Measurements from ENCODE around the gene BOK.
"Not testable (repeated sequence)": the region's sequence is repeated elsewhere in the genome, so short reads cannot be mapped to it uniquely, and the experiment has no call there.

BOK gene

DNA sequence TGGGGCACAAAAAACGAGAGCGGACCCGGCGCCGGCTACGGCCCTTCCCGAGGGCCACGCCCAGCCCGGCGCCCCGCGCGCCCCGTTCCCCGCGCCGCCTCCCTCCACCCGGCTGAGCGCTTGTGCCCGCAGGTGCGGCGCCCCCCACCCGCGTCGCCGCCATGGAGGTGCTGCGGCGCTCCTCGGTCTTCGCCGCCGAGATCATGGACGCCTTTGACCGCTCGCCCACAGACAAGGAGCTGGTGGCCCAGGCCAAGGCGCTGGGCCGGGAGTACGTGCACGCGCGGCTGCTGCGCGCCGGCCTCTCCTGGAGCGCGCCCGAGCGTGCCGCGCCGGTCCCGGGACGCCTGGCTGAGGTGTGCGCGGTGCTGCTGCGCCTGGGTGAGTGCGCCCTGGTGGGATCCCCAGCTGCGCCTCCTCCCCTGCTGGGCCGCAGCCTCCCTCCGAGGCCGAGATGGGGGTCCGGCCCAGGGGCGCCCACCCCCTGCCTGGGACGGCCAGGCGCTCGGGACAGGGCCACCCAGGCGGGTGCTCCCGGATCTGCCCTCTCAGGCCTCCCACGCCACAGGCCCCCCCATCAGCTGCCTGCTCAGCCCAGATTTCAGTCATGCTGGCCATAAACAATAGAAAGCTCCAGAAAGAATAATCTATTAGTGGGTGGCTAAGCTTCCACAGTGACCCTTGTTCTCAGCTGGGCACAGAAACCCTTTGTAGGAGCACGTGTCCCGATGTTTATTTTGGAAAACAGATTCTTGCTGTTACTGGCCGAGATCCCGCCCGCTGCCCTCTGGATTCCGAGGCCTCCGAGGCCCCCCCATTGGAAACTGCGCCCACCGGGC is 997 bp downstream of the BOK start:
- DNase-seq (ENCODE audit: low spot score) = peak; percentile 89

DNA sequence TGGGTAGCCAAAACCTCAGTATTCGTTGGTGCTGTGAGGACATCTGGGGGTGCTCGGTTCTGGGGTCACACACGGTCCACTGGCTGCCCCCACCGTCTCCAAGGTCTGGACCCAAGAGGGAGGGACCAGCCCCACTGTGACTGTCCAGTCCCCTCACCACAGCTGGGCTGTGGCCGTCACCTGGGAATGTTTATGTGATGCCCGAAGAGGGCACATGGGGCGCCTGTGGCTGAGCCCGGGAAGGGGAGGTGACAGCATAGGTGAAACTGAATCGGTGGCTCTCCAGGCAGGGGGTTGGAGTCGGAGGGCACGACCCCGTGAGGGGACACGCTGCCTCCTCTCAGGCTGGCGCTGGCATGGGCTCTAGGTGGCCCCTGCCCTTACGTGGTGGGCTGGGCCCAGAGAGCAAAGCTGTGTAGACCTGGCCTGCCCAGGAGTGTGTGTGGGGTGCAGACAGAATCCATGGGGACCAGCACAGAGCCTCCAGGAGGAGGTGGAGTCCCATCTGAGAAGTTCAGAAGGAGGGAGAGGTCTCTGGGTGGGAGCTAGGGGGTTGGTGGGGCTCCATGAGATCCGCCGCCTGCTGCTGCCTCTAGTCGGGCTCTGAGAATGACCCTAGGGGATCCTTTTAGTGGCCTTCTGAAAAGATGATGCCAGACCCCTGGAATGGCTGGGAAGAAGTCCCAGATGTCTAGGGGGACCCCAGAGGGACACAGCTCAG is 1.8 kb downstream of the BOK start:
- DNase-seq (ENCODE audit: low spot score) = no peak

DNA sequence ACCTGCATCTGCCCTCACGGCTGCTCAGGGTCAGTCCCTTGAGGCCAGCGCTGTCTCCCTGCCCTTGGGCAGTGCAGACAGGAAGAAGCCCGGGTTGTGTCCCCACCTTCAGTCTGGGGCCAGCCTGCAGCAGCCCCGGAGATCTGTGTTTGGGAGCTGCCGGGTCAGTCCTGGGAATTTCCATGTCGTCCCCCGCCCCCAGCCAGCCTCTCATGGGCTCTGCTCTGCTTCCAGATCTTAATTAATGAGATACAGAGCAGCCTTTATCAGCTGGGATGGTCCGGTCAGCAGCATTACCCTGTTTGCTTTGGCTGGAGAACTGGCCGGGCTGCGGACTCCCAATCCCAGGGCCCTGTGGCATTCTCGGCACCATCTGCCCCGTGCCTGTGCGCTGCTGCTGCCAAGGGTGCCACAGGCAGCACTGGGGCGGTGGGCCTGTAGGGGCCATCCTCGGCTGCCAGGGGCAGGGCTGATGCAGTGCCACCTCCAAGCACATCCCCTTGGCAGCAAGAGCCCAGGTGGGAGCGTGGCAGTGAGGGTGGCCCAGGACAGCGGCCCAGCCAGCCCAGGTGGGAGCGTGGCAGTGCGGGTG is 2.4 kb downstream of the BOK start:
- no peak for DNase-seq (ENCODE audit: low spot score)

DNA sequence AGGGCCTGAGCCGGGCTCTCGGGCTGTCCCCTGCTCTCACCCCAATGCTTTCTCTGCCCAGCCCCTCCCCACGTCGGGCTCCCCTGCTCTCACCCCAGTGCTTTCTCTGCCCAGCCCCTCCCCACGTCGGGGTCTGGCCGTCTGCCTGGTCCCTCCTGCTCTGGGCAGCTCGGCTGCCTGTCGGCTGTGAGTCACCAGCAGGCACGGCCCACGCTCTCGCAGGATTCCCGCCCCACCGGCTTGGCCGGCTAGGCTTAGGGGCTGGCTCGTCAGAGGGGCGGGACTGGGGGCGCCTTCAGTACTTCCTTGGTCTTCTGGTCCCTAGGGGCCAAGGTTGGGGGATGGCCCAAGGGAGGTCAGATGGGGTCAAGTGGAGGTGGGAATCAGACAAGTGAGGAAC is 3.3 kb downstream of the BOK start:
- DNase-seq (ENCODE audit: low spot score) = peak; percentile 63

DNA sequence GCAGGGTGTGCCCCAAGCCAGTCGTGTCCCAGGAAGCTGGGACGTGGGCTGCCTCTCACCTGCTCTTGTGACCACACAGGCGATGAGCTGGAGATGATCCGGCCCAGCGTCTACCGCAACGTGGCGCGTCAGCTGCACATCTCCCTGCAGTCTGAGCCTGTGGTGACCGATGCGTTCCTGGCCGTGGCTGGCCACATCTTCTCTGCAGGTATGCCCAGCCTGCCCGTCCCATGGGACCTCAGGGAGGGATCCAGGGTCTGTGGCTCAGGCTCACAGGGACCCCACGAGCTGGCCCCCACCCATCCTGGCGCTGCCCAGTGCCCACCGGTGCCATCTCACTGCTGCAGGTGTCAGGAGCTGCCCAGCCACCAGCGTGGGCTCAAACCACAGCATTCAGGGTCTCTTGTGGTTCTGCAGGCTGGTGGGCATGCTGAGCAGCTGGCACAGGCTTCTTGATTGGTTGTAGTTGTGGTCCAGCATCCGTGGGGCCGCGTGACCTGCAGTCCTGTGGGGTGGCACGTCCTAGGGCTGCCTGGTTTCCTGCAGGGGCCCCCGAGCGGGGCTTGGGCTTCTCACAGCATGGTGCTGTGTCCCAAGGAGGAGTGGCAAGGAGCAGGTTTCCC is 3.8 kb downstream of the BOK start:
- DNase-seq (ENCODE audit: low spot score) = no peak

DNA sequence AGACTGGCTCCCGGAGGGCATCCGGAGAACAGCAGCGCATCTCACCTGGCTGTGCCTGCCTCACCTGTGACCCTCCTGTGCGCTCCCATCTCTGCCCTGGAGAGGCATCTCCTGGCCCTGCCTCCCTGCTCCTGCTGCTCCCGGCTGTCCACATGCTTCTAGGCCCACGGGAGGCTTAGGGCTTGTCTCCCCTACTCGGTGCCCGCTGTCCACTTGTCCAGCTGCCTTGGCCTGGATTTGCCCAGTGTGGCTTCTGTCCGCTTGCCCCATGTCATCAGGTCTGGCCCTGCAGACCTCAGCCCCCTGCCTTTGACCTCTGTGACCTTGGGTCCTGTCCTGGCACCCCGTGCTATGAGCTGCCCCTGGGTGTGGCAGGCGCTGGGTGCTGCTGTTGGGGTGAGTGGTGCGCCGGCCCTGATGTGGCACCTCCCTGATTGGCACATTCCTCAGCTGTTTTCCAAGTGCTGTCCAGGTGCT is 4.5 kb downstream of the BOK start:
- no peak for DNase-seq (ENCODE audit: low spot score)

DNA sequence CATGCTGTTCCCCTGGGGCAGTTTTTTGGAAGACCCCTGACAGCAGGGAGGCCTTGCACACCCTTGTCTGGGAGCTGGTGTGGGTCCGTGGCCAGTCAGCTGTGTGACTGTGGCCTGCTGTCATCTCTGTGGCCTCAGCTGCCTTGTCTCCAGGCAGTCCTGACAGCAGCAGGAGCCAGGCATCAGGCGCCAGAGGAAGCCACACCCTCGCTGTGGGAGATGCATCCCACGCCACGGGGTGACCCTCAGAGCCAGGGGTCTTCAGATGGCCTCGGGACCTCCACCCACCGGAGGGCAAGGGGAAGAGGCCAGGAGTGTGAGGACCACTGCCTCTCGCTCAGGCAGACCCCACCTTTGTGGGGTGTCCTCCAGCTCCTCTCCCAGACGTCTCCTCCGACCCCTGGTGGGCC is 5.0 kb downstream of the BOK start:
- DNase-seq (ENCODE audit: low spot score) = no peak

DNA sequence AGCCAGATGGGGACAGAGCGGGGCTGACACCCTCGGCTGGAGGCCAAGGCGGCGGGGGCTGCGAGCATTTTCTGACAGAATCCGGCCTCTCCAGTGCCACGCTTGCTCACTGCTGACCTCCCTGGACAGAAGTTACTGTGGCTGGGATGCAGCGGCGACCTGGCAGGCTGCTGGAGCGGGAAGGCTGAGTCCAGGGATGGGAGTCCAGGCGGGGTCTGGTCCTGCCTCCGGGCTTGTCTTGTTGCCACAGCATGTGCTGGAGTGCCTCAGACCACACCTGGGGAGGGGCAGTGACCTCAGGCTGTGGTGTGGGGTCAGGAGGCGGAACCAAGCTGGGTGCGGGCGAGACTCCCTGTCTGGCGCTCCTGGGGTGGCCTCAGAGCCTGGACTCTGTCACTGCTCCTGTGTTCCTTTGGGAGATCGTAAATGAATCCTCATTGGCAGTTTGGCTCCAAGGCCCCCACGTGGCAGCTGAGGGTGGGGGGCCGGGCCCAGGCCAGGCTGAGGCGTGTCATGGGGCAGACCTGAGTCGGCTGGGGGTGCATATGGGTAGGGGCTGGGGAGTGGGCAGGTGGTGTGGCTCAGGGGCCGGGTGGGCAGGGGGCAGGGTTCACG is 5.5 kb downstream of the BOK start:
- no peak for DNase-seq (ENCODE audit: low spot score)

DNA sequence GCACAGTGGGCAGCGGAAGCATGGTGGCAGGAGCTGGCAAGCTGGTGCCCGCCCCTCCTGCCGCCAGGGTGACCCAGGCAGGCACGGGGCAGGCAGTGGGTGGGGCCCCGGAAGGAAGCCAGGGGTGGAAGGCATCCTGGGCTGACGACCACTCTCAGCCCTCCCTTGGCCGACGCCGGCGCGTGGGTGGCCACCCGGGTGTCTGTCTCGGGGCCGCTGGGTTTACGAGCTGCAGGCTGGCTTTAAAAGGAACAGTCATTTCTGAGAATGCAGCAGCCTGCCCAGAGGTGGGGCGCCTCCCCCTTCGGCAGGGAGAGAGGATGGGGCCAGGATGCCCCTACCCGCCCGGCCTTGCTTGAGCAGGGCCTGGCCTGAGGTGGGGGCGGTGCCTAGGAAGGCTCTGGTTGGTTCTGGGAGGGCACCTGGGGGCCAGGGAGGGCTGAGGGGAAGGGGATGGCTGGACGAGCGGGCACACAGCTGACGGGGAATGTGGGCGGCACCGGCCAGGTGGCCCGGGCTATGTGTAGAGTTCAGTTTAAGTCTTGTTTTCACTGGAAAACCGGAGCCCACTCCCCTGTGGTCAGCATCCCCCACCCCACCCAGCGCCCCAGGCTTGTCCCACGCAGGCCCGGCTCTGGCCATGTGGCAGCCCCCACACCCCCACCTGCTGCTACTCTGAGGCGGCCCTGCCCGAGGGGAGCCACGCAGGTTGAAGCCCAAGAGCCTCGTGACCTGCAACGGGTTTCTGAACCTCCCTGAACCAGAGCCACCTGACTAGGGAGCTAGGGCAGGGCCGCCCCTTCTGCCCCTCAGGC is 6.3 kb downstream of the BOK start:
- no peak for DNase-seq (ENCODE audit: low spot score)

DNA sequence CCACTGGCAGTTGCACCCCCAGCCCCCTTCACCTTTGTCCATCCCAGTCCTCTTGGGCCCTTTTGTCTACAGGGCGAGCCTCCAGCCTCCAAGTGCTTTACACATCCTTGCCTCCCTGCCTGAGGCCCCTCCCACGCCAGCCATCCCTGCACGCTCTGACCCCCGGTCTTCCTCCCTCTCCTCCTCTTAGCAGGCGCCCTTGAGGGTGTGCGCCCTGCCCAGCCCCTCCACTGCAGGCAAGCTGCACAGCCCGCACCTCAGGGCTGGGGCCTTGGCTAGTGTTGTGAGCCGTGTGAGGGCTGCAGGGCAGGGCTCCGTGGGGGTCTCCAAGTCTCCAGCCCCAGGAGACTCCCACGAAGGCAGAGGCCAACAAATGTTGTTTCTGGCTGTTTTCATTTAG is 6.9 kb downstream of the BOK start:
- no peak for DNase-seq (ENCODE audit: low spot score)

DNA sequence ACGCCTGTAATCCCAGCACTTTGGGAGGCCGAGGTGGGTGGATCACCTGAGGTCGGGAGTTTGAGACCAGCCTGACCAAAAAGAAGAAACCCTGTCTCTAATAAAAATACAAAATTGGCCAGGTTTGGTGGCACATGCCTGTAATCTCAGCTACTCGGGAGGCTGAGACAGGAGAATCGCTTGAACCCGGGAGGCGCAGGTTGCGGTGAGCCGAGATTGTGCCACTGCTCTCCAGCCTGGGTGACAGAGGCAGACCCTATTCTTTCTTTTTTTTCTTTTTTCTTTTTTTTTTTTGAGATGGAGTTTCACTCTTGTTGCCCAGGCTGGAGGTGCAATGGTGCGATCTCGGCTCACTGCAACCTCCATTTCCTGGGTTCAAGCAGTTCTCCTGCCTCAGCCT is 7.5 kb downstream of the BOK start:
- DNase-seq (ENCODE audit: low spot score) = not testable (repeated sequence)

DNA sequence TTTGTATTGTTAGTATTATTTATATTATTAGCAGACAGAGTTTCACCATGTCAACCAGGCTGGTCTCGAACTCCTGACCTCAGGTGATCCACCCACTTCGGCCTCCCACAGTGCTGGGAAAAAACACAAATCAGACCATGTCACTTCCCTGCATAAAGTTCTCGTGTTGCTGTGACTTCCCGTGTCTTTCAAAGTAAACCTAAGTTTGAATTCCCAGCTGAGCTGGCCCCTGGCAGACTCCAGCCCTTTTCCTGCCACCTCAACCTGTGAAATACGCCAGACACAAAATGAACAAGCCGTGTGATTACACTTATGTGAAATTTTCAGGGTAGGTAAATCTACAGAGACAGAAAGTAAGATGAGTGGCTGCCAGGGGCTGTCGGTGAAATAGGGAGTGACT is 7.9 kb downstream of the BOK start:
- no peak for DNase-seq (ENCODE audit: low spot score)

DNA sequence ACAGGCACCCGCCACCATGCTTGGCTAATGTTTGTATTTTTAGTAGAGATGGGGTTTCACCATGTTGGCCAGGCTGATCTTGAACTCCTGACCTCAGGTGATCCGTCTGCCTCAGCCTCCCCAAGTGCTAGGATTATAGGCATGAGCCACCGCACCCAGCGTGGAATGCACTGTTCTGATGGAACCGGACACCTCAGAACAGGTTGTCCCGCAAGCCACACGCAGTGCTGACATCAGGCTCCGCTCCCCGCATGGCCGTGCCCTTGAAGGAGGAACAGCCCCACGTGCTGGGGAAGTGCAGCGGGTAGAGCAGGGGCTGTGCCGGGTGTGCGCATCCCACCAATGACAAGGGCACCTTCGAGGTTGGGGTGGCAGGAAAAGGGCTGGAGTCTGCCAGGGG is 8.7 kb downstream of the BOK start:
- not testable (repeated sequence) for DNase-seq (ENCODE audit: low spot score)

DNA sequence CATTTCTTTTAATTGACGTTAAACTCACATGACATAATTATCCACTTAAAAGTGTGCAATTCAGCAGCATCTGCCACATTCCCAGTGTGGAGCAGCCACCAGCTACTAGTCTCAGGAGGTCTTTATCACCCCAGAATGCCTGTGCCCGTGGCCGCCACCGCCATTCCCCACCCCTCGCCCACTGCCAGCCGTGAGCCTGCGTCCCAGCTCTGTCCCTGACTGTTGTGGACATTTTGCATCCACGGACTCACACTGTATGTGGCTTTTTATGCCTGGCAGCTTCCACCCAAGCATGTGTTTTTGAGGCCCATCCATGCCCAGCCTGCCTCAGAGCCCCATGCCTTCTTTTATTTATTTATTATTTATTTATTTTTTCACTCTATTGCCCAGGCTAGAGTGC is 9.2 kb downstream of the BOK start:
- DNase-seq (ENCODE audit: low spot score) = no peak

DNA sequence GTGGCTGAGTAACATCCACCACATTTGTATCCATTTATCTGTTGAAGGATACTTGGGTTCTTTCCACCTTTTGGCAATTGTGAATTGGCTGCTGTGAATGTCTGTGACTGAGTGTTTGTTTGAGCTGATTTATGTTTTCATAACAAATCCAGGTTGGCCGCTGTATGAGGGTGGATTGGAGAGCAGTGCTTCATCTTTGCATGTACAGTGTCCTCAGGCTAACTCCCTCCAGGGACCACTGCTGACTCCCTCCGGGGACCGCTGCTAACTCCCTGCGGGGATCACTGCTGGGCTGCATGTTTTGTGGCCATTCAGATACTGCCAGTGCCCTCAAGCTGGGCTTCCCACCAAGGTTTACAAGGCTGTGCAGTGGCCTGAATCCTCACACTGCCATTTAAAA is 10.2 kb downstream of the BOK start:
- DNase-seq (ENCODE audit: low spot score) = no peak

DNA sequence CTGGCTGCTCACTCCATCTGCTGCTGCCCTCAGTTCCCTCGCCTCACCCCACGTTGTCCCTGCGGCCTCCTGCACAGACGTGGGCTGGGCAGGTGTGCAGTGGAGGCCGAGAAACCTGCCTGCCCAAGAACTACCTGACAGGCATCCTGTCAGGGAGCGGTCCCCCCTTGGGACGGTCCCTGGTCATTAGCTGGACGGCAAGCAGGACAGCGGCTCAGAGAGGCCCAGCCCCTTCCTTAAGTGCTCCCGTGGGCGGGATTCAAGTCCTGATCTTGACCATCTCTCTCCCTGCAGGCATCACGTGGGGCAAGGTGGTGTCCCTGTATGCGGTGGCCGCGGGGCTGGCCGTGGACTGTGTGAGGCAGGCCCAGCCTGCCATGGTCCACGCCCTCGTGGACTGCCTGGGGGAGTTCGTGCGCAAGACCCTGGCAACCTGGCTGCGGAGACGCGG is 11.3 kb downstream of the BOK start:
- no peak for DNase-seq (ENCODE audit: low spot score)

DNA sequence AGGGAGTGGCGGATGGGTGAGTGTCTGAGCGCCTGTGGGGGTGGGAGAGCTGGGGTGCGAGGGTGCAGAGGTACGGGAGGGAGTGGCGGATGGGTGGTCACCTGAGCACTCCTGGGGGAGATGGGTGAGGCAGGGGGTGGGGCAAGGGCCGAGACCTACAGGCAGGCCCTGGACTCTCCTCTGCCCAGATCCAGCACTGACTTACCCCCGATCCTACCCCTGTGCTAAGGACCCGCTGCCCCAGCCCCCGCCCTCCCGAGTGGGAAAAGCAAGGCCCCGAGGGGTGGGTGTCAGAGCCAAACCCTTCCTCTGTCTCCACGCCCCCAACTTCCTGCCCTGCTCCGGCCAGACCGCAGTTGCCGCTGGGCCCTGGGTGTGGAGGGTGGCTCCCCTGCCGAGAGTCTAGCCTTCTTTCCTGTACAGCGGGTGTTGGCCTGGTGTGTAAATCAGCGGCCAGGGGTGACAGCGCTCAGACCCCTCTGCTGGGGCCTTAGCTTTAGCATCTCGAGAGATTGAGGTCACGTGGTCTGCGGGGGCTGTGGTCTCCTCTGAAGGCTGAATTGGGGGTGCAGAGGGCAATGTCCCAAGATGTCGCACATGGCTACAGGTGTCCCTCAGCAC is 12.5 kb downstream of the BOK start:
- no peak for DNase-seq (ENCODE audit: low spot score)

DNA sequence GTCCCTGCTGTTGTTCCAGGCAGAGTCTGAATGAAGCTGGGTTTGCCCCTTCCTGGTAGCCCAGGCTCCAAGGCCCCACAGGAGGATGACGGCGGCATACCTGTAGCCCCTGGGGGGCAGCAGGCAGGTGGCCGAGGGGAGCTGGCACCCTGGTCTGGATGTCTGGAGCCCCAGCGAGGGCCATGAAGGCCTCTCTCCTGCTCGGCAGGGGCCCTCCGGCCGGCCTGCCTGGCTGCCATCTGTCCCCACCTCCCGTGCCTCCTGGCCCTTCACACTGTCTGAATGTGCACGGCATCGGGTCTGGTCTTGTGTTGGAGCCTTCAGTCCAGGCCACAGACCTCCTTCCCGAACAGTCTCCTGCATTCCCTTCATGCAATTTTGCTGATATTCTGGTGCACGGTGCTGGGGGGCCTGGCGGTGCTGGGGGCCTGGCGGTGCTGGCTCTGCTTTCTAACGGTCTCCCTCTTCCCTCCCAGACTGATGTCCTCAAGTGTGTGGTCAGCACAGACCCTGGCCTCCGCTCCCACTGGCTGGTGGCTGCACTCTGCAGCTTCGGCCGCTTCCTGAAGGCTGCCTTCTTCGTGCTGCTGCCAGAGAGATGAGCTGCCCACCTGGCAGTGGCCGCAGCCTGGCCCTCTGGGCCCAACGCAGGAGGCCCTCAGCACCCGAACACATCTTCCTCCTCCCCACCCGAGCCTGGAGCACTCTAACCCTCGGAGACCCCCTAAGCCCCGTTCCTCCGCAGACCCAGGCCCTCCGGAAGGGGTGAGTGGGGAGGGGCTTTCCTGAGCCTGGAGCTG is 13.5 kb downstream of the BOK start:
- DNase-seq (ENCODE audit: low spot score) = no peak

DNA sequence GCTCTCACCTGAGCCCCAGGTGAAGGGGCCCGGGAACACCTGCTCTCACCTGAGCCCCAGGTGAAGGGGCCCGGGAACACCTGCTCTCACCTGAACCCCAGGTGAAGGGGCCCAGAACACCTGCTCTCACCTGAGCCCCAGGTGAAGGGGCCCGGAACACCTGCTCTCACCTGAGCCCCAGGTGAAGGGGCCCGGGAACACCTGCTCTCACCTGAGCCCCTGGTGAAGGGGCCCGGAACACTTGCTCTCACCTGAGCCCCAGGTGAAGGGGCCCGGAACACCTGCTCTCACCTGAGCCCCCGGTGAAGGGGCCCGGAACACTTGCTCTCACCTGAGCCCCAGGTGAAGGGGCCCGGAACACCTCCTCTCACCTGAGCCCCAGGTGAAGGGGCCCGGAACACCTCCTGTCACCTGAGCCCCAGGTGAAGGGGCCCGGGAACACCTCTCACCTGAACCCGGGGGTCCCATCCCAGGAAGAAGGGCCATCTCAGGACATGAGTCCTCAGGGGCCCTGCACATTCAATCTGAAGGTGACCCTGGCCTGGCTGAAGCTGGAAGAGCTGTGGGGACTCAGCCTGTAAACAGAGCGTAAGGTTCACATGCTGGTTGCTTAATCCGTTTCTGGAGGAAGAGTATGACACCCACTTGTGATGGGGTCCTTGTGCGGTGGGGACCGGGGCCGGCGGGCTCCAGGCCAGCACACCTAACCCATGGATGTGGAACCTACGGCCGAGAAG is 14.5 kb downstream of the BOK start:
- DNase-seq (ENCODE audit: low spot score) = not testable (repeated sequence)

Measured in iPS-NIHi11 (cell line).